Fibroblast of mammary gland (primary cell): ENCODE measurements around the gene S100A1.

Experiments
- DNase-seq: peaks from one replicate; pipeline ENCODE4 v3.0.0-alpha.2; 2010; ENCODE audit warnings: low read depth
- H3K4me3 ChIP-seq: 2 replicates; pipeline ENCODE4 v1.5.1; 2011; ENCODE audit warnings: low read depth, mild to moderate bottlenecking, low read length, moderate library complexity; ENCODE audit not compliant: control insufficient read depth
- CTCF ChIP-seq: conservative IDR thresholded peaks from 2 replicates; pipeline ENCODE4 v1.5.1; 2011; ENCODE audit warnings: low read depth, low read length, inconsistent platforms; ENCODE audit not compliant: control insufficient read depth, insufficient read depth

Gene S100A1

GRCh38 chr1:153643100-153643499, 14.9 kb downstream of the S100A1 start:
- no peak overlapping the region for H3K4me3 ChIP-seq
- TF ChIP-seq CTCF: no peak
- DNase-seq: no peak

GRCh38 chr1:153643816-153644215, 15.6 kb downstream of the S100A1 start:
- no peak overlapping the region for H3K4me3 ChIP-seq
- no peak for DNase-seq
- no peak for TF ChIP-seq CTCF

GRCh38 chr1:153646672-153647345, 18.6 kb downstream of the S100A1 start:
- no peak for TF ChIP-seq CTCF
- no peak for DNase-seq
- no peak overlapping the region for H3K4me3 ChIP-seq

GRCh38 chr1:153647346-153647714, 19.1 kb downstream of the S100A1 start:
- no peak for DNase-seq
- TF ChIP-seq CTCF: no peak
- no peak overlapping the region for H3K4me3 ChIP-seq

GRCh38 chr1:153648000-153648643, 19.9 kb downstream of the S100A1 start:
- no peak overlapping the region for H3K4me3 ChIP-seq
- TF ChIP-seq CTCF: no peak
- DNase-seq: no peak

- no peak for TF ChIP-seq CTCF
- H3K4me3 ChIP-seq: no peak overlapping the region
- no peak for DNase-seq
Observed at GRCh38 chr1:153649137-153649862, 21.1 kb downstream of the S100A1 start.

GRCh38 chr1:153649863-153650235, 21.6 kb downstream of the S100A1 start:
- DNase-seq: no peak
- no peak for TF ChIP-seq CTCF
- no peak overlapping the region for H3K4me3 ChIP-seq
